Erythroblast (primary cell): ENCODE data around the gene LTBP1.

ENCODE experiments used
- DNase-seq, 2 experiments: peaks; one replicate each; lab custom pipeline; 2025; lab: John Stamatoyannopoulos, UW
- GATA1 ChIP-seq: IDR thresholded peaks from 2 replicates; pipeline ENCODE4 v1.6.1; 2011; ENCODE audit warnings: low read depth, mild to moderate bottlenecking, control low read depth, low read length, moderate library complexity
- POLR2A ChIP-seq: IDR thresholded peaks from 2 replicates; pipeline ENCODE4 v1.6.1; 2011; ENCODE audit warnings: mild to moderate bottlenecking, low read length

Gene LTBP1

GRCh38 chr2:33321236-33321771 is 374.6 kb downstream of the LTBP1 start:
- no peak for DNase-seq
- TF ChIP-seq GATA1 (no peak), POLR2A (no peak)

- TF ChIP-seq POLR2A (no peak), GATA1 (no peak)
- DNase-seq, result no peak
Measured at GRCh38 chr2:33321876-33322483, 375.2 kb downstream of the LTBP1 start.

- TF ChIP-seq POLR2A, result no peak
- no peak for TF ChIP-seq GATA1
- DNase-seq, result no peak
Measured at GRCh38 chr2:33322612-33323011, 375.9 kb downstream of the LTBP1 start.

- TF ChIP-seq GATA1, result no peak
- no peak for TF ChIP-seq POLR2A
- DNase-seq, result no peak
Measured at GRCh38 chr2:33323957-33324356, 377.2 kb downstream of the LTBP1 start.

- DNase-seq, result no peak
- TF ChIP-seq POLR2A (no peak), GATA1 (no peak)
Measured at GRCh38 chr2:33326100-33326499, 379.3 kb downstream of the LTBP1 start.

- DNase-seq, result no peak
- TF ChIP-seq POLR2A, result no peak
- TF ChIP-seq GATA1, result no peak
Measured at GRCh38 chr2:33333433-33333832, 386.7 kb downstream of the LTBP1 start.

- no peak for DNase-seq
- TF ChIP-seq POLR2A, result no peak
- TF ChIP-seq GATA1, result no peak
Measured at GRCh38 chr2:33334083-33334482, 387.3 kb downstream of the LTBP1 start.

GRCh38 chr2:33335516-33335915 is 388.8 kb downstream of the LTBP1 start:
- TF ChIP-seq GATA1, result no peak
- no peak for DNase-seq

GRCh38 chr2:33336036-33336625 is 389.4 kb downstream of the LTBP1 start:
- no peak for TF ChIP-seq POLR2A
- no peak for TF ChIP-seq GATA1
- DNase-seq, result no peak

GRCh38 chr2:33337385-33337960 is 390.7 kb downstream of the LTBP1 start:
- TF ChIP-seq GATA1, result no peak
- TF ChIP-seq POLR2A, result no peak
- no peak for DNase-seq

- no peak for TF ChIP-seq POLR2A
- no peak for TF ChIP-seq GATA1
- no peak for DNase-seq
Measured at GRCh38 chr2:33337981-33338380, 391.2 kb downstream of the LTBP1 start.

GRCh38 chr2:33339269-33339668 is 392.5 kb downstream of the LTBP1 start:
- DNase-seq, result no peak

GRCh38 chr2:33340280-33340679 is 393.5 kb downstream of the LTBP1 start:
- TF ChIP-seq GATA1 (no peak), POLR2A (no peak)
- DNase-seq, result no peak

More at GRCh38 chr2:33339269-33339668, 392.5 kb downstream of the LTBP1 start:
- TF ChIP-seq POLR2A (no peak), GATA1 (no peak)

- no peak for DNase-seq
- TF ChIP-seq GATA1 (no peak), POLR2A (no peak)
Measured at GRCh38 chr2:33342171-33342570, 395.4 kb downstream of the LTBP1 start.
